Gastrocnemius medialis (tissue), 4 donors: ENCODE data around the gene SLC1A2.

Experiments
- POLR2A ChIP-seq, 2 donors: fragments of 450-650 bp; IDR thresholded peaks; one replicate each; pipeline ENCODE4 v1.6.1; 2017; ENCODE audit warnings: antibody characterized with exemption in 2 of 2, mild to moderate bottlenecking in 2 of 2, moderate library complexity in 2 of 2
- TF ChIP-seq, protein P1 (sequence below), 5 experiments: fragments of 450-650 bp in 3 of 5; fragments of 200-600 bp in 2 of 5; sonication (generic) in 2 of 5; IDR thresholded peaks in 4 of 5; conservative IDR thresholded peaks in 1 of 5; 1 replicate in 4 of 5; 2 replicates in 1 of 5; pipeline ENCODE4 v1.5.1; 2016 to 2019; ENCODE audit warnings: antibody characterized with exemption in 5 of 5, mild to moderate bottlenecking in 3 of 5, moderate library complexity in 3 of 5

DNA sequence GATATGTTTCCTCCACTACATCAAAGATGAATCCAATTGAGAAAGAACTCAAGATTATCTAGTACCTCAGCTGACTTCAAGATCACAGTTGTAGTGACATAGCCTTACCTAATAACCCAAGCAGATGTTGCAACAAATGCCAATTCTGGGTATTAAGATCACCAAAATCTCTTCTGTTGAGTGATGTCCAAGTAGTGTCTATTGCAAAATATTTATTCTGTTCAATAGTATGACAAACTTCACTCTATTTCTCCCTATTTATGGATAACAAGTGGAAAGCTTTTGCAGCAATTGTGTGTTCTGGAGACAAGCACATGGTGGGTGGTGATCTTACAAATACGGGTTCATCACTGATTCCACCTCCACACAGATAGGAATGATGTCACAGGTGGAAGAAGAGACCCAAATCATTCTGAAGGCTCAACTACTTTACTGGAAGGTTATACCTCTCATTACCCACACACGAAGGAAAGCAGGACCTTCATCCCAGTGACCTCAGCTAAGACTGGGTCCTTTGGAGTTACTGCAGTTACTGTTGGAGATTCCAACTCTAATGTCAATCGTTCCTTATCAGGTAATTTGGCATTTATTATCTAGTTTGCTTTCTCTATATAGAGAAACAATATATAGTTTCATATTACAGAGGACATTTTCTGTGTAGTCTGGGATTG, 208.3 kb downstream of the SLC1A2 start:
- TF ChIP-seq, protein P1, sequence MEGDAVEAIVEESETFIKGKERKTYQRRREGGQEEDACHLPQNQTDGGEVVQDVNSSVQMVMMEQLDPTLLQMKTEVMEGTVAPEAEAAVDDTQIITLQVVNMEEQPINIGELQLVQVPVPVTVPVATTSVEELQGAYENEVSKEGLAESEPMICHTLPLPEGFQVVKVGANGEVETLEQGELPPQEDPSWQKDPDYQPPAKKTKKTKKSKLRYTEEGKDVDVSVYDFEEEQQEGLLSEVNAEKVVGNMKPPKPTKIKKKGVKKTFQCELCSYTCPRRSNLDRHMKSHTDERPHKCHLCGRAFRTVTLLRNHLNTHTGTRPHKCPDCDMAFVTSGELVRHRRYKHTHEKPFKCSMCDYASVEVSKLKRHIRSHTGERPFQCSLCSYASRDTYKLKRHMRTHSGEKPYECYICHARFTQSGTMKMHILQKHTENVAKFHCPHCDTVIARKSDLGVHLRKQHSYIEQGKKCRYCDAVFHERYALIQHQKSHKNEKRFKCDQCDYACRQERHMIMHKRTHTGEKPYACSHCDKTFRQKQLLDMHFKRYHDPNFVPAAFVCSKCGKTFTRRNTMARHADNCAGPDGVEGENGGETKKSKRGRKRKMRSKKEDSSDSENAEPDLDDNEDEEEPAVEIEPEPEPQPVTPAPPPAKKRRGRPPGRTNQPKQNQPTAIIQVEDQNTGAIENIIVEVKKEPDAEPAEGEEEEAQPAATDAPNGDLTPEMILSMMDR (IDR thresholded peaks at IDR 0.05 in 4 of 5, conservative IDR thresholded peaks at IDR 0.05 in 1 of 5) = no peak
- no peak for TF ChIP-seq POLR2A (IDR thresholded peaks at IDR 0.05)
